Prostate gland (tissue), 2 donors: Measurements from ENCODE around the gene FHOD3. TPM values are rescaled to one million over a fixed set of nuclear protein-coding genes. Genes with fewer than 3 reads are reported as not detected.

ENCODE experiments used
- DNase-seq: peaks from one replicate; pipeline ENCODE4 v3.0.0-alpha.2; 2019; ENCODE audit warnings: low spot score
- H3K27ac ChIP-seq, 2 donors: fragments of 200-600 bp; sonication (generic); 2 replicates each; pipeline ENCODE4 v1.5.1; 2017 to 2019
- H3K27me3 ChIP-seq: fragments of 200-600 bp; sonication (generic); replicated peaks from 2 replicates; pipeline ENCODE4 v1.5.1; 2019; ENCODE audit not compliant: insufficient read depth
- H3K36me3 ChIP-seq, 2 donors: fragments of 200-600 bp; sonication (generic); 1 replicate in 1 of 2; 2 replicates in 1 of 2; pipeline versions ENCODE4 v1.5.1 to v1.8.1; 2017 to 2019
- H3K4me1 ChIP-seq: fragments of 200-600 bp; sonication (generic); replicated peaks from 2 replicates; pipeline ENCODE4 v1.5.1; 2019
- H3K4me3 ChIP-seq, 2 donors: fragments of 200-600 bp; sonication (generic); 2 replicates each; pipeline ENCODE4 v1.5.1; 2017 to 2019
- H3K9me3 ChIP-seq: fragments of 200-600 bp; sonication (generic); 2 replicates; pipeline ENCODE4 v1.5.1; 2017
- CTCF ChIP-seq, 4 experiments: fragments of 200-600 bp in 2 of 4; fragments of 450-650 bp in 2 of 4; sonication (generic) in 2 of 4; IDR thresholded peaks; 1 replicate in 3 of 4; 2 replicates in 1 of 4; pipeline ENCODE4 v1.5.1; 2016 to 2019; ENCODE audit warnings: antibody characterized with exemption in 4 of 4, mild to moderate bottlenecking in 2 of 4, moderate library complexity in 2 of 4
- POLR2A ChIP-seq: fragments of 450-650 bp; IDR thresholded peaks from one replicate; pipeline ENCODE4 v1.6.1; 2016; ENCODE audit warnings: antibody characterized with exemption, mild to moderate bottlenecking
- POLR2AphosphoS5 ChIP-seq: sonication (generic); formaldehyde crosslinking; IDR thresholded peaks from one replicate; pipeline ENCODE4 v1.6.1; 2017; ENCODE audit warnings: antibody characterized with exemption
- WGBS: methylation state at CpG from one replicate; pipeline ENCODE4 v1.1.5; 2018; 5-methylcytosine and 5-hydroxymethylcytosine counted together
- intact Hi-C: fragments of 100-400 bp; cut with DNase I; formaldehyde crosslinking; loops from one replicate; pipeline ENCODE4 v1.14.2; 2022
- total RNA-seq, 2 donors: library from RNA; depleted of rRNA; stranded (reverse); fragments of >200 nt; gene quantifications; one replicate each; pipeline ENCODE4 v1.1.0, GENCODE V29; 2016

FHOD3 gene
- total RNA-seq, 2 donors from 2014 or later = 25.1 to 52.5 TPM

- WGBS = 61% methylated on average over 8 of the region's 8 CpGs
- intact Hi-C loops = no loop called here
- Histone ChIP-seq H3K27me3 (no peaks in the 10 kb centered on the region), H3K4me3 (no peak overlapping the region), H3K36me3 (no peaks in the 10 kb centered on the region), H3K9me3 (no peaks in the 10 kb centered on the region), H3K4me1 (no peaks in the 10 kb centered on the region), H3K27ac (no peak overlapping the region)
- no peak for DNase-seq
- TF ChIP-seq CTCF (IDR thresholded peaks at IDR 0.05) (no peak), POLR2A (no peak), POLR2AphosphoS5 (no peak)
Observed at GRCh38 chr18:36402765-36403396, 105.4 kb downstream of the FHOD3 start.

GRCh38 chr18:36403896-36404820 lies 106.6 kb downstream of the FHOD3 start:
- Histone ChIP-seq H3K27ac (no peak overlapping the region), H3K36me3 (no peaks in the 10 kb centered on the region), H3K4me3 (no peak overlapping the region), H3K4me1 (no peaks in the 10 kb centered on the region), H3K27me3 (no peaks in the 10 kb centered on the region), H3K9me3 (no peaks in the 10 kb centered on the region)
- intact Hi-C loops = no loop called here
- WGBS = 94% methylated on average over 6 of the region's 6 CpGs
- no peak for DNase-seq
- no peak for TF ChIP-seq POLR2AphosphoS5
- TF ChIP-seq POLR2A = no peak
- TF ChIP-seq CTCF (IDR thresholded peaks at IDR 0.05) = no peak

- Histone ChIP-seq H3K9me3 (no peaks in the 10 kb centered on the region), H3K4me1 (no peaks in the 10 kb centered on the region), H3K27ac (no peak overlapping the region), H3K36me3 (no peaks in the 10 kb centered on the region), H3K4me3 (no peak overlapping the region), H3K27me3 (no peaks in the 10 kb centered on the region)
- intact Hi-C loops = no loop called here
- no peak for TF ChIP-seq POLR2A
- TF ChIP-seq POLR2AphosphoS5 = no peak
- TF ChIP-seq CTCF (IDR thresholded peaks at IDR 0.05) = no peak
- WGBS = 86% methylated on average over 2 of the region's 2 CpGs
- no peak for DNase-seq
Observed at GRCh38 chr18:36405611-36406010, 108.1 kb downstream of the FHOD3 start.

GRCh38 chr18:36406805-36407204 lies 109.3 kb downstream of the FHOD3 start:
- no peaks in the 10 kb centered on the region for H3K4me1 ChIP-seq
- TF ChIP-seq POLR2AphosphoS5 = no peak
- no peak for TF ChIP-seq POLR2A
- no peak for TF ChIP-seq CTCF (IDR thresholded peaks at IDR 0.05)
- WGBS = 77% methylated on average over 5 of the region's 5 CpGs
- H3K27ac ChIP-seq = no peak overlapping the region
- no peak overlapping the region for H3K4me3 ChIP-seq
- no peaks in the 10 kb centered on the region for H3K9me3 ChIP-seq
- no peaks in the 10 kb centered on the region for H3K36me3 ChIP-seq
- no peaks in the 10 kb centered on the region for H3K27me3 ChIP-seq
- intact Hi-C loops = no loop called here
- DNase-seq = no peak
